ENCODE measurements around the gene RGS6.
"Not testable (repeated sequence)": the region's sequence is repeated elsewhere in the genome, so short reads cannot be mapped to it uniquely, and the experiment has no call there.

RGS6 gene

DNA sequence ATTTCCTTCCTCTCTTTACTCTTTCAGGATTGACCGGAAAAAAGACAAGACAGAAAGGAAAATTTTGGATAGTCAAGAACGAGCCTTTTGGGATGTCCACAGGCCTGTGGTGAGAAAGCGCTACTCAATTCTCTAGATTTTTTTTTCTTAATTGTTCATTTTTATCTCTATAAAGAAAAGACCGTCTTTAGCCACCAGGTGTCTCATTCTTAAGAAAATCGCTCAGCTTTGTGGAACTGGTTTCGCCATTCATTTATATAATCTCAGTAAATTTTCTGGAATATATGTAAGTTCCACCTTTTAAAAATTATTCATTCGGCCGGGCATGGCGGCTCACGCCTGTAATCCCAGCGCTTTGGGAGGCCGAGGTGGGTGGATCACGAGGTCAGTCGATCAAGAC is 540.6 kb downstream of the RGS6 start:
- DNase-seq: no peak

- no peak for DNase-seq
Observed at GRCh38 chr14:72476657-72477499, 544.6 kb downstream of the RGS6 start.

DNA sequence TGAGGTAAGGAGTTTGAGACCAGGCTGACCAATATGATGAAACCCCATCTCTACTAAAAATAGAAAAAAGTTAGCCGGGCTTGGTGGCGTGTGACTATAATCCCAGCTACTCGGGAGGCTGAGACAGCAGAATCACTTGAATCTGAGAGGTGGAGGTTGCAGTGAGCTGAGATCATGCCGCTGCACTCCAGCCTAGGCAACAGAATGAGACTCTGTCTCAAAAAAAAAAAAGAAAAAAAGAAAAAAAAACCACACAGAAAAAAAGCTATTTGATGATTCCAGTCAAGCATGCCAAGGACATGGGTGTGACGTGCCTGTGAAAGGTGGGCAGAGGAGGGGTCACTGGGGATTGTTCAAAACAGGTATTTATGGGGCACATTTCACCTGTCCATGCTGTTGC is 545.3 kb downstream of the RGS6 start:
- not testable (repeated sequence) for DNase-seq

- DNase-seq: peak; percentile 32
Observed at GRCh38 chr14:72478471-72478893, 546.3 kb downstream of the RGS6 start.

GRCh38 chr14:72479461-72479931 is 547.3 kb downstream of the RGS6 start:
- peak; percentile 26 for DNase-seq

- no peak for DNase-seq
Observed at GRCh38 chr14:72480464-72481243, 548.4 kb downstream of the RGS6 start.

DNA sequence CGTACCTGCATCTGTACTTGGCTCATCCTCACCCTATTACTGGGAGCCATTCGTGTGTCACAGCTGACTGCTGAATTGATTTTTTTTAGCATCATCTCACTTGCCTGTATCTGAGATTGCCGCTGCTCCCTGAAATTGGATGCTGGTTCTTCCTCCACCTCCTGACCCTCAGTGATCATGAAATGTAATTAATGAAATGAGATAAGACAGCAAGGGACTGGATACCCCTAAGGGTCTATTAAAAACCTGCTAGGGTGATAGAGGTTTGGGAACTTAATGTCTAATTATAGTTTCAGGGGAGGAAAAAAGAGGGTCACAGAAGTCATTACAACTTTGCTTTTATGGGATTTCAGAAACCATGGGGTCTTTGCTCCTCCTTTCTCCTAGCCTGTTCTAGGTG is 551.1 kb downstream of the RGS6 start:
- DNase-seq: peak; percentile 84

GRCh38 chr14:72485695-72486094 is 553.5 kb downstream of the RGS6 start:
- DNase-seq: no peak

- no peak for DNase-seq
Observed at GRCh38 chr14:72488514-72488913, 556.3 kb downstream of the RGS6 start.

DNA sequence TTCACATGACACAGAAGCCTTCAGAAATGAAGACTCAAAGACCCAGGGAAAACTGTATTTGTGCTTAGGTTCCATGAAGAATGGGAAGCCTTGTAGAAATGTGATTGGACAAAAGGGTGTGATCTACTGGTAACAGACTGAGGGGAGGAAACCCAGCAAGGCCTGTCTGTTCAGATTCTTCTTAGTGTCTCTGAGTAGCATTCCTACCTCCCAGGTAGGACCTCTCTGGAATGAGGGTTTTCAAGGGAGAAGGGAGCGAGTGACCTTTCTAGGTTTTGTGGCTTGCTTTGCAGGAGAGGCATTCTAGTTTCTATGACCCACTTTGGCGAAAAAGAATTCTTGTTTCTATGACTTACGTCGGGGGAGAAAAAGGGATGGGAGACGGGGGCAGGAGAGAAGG is 560.0 kb downstream of the RGS6 start:
- no peak for DNase-seq

GRCh38 chr14:72495668-72496067 is 563.4 kb downstream of the RGS6 start:
- no peak for DNase-seq

DNA sequence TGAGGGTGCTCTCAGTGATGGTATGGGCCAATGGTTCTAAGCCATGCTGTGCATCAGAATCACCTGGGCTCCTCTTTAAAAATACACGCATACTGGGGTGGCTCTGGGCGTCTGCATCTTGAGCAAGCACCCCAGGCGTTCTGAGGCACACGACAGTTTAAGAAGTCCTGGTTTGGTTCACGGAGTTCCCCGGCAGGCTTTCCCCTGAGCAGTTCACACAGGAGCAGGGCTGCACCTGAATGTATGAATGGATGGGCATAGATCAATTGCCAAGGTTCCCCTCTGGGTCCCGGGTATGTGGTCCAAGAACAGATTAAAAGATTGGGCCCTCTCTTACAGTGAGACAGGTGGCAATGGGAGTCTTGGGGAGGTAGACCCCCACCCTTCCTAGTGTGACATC is 566.4 kb downstream of the RGS6 start:
- no peak for DNase-seq

DNA sequence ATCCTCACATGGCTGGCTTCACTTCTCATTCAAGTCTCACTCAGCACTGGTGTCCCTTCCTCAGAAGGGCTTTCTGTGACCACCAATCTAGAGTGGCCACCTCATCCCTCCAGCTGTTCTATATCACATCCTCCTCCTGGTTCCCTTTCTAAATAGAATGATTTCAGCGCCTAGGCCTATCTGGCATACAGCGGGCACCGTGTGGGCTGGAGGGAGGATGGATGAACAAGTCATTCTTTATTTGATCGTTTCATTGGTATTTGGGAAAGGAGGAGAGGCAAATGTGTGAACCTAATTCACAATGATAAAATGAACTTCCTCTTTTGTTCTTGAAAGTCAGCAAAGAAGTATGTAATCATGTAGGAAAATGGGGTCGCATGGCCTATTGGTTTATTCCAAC is 567.5 kb downstream of the RGS6 start:
- DNase-seq: no peak

GRCh38 chr14:72500234-72500838 is 568.1 kb downstream of the RGS6 start:
- DNase-seq: no peak

DNA sequence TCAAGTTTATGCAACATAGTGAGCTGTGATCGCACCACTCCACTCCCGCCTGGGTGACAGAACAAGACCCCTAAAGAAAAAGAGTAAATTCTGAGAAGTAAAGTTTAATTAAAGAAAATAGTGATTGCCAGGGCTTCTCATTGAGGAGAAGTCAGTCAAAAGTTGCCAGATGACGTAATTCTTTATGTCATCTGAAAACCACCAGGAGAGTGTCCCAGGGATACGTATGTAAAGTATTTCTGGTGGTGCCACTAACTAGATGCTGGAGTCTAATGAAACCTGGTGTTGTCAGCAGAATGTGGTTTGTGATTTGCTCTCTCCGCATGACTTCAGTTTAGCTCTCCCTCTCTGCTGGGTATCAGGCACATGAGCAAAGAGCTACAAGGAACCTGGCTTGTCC is 569.2 kb downstream of the RGS6 start:
- no peak for DNase-seq

DNA sequence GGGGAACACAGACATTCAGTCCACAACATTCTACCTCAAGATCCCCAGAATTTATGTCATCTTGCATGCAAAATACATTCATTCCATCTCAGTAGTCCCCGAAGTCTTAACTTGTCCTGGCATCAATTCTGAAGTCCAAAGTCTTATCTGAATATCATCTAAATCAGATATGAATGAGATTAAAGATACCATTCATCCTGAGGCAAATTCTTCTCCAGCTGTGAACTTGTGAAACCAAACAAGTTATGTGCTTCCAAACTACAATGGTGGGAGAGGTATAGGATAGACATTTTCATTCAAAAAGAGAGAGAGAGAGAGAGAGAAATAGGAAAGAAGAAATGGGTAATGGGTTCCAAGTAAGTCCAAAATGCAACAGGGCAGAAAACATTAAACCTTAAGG is 571.0 kb downstream of the RGS6 start:
- DNase-seq: no peak

DNA sequence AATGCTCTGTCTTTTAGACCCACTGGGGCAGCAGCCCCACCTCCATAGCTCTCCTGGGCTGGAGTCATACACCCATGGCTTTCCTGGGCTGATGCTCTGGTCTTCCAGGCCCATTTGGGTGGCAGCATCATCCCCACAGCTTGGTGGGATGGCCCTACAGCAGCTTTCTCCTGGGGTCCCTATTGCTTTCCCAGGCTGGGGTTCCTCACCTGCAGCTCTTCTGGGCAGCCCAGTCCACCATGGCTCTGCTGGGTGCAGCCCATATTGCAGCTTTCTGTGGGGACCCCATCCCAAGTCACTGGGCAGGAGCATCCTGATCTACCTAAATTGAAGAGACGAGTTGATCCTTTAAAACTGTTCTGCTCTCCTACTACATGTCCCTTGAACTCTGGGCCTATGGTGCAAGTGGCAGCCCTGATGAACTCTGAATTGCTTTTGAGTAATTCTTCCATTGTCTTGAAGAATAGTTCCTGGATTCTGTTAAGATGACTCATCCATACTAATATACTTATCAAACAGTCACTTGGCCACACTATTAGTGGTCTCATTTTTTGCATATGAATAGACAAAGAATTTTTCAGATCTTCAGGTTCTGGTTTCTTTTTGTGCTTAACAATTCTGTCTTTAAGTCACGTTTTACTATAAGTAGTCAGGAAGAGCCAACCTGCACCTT is 571.6 kb downstream of the RGS6 start:
- DNase-seq: no peak

DNA sequence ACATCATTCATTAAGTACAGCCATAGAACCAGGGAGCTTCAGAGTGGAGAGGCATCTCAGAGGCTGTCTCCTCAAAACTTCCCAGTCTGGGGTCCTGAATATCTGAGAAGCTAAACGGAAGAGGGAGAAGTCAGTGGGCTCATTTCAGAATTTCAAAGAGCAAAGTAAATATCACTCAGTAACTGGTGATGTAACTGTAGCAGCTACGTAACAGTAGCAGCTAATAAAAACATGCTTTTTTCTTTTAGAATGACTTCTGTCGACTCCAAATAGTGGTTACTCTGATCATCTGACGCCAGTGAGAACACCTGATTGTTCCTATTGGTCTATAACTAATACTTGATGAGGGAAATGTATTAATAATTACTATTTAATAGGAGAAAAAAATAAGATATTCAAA is 578.3 kb downstream of the RGS6 start:
- DNase-seq: no peak

DNA sequence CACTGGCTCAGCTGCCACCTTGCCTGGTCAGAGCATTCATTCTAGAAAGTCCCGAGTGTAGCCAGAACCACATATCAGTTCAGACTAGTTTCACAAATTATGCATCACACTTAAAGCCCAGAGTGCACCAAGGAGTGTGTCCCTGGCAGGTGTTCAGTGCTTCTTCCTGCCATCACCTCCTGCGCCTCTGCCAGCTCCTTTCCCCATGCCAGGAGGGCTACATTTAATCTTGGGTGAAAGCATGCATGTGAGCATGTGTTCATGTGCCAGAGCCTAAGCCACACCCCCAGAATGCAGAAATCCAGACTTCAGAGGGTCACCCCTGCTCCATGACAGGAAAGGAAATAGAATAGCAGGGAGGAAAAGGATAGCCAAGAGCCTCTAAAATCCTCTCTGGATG is 580.1 kb downstream of the RGS6 start:
- DNase-seq: no peak

- DNase-seq: no peak
Observed at GRCh38 chr14:72512925-72513324, 580.7 kb downstream of the RGS6 start.

GRCh38 chr14:72513346-72513745 is 581.1 kb downstream of the RGS6 start:
- no peak for DNase-seq

- peak; percentile 70 for DNase-seq
Observed at GRCh38 chr14:72513965-72514659, 581.9 kb downstream of the RGS6 start.

DNA sequence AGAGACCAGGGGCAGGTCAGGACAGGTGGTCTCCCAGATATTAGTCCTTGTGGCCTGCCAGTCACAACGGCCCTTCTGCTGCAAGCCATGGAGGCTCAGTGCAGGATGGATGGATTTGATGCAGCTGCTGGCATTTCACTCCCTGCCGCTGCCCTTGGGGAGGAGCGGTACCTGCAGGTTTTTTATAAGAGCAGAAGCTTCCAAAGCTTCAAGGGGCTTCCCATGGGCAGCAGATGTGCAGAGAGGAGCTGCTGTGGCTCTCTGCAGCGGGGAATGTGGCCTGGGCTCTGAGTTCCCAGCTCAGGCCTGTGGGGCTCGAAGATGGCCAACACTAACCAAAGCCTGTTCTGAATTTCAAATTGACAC is 582.4 kb downstream of the RGS6 start:
- DNase-seq: no peak
